Sigmoid colon (tissue), 4 donors: ENCODE measurements around the gene KLHL8.

Source experiments
- CTCF ChIP-seq, 4 experiments: fragments of 450-650 bp in 3 of 4; fragments of 200-600 bp in 1 of 4; IDR thresholded peaks; one replicate each; pipeline ENCODE4 v1.5.1; 2016 to 2019; ENCODE audit warnings: antibody characterized with exemption in 4 of 4, mild to moderate bottlenecking in 3 of 4, moderate library complexity in 2 of 4
- EP300 ChIP-seq, 4 donors: sonication (generic); formaldehyde crosslinking; IDR thresholded peaks; one replicate each; pipeline ENCODE4 v1.6.1; 2017; ENCODE audit warnings: antibody characterized with exemption in 4 of 4
- POLR2A ChIP-seq, 2 donors: fragments of 450-650 bp; IDR thresholded peaks; one replicate each; pipeline ENCODE4 v1.6.1; 2016; ENCODE audit warnings: antibody characterized with exemption in 2 of 2, mild to moderate bottlenecking in 2 of 2, moderate library complexity in 2 of 2
- POLR2AphosphoS5 ChIP-seq, 4 donors: sonication (generic); formaldehyde crosslinking; IDR thresholded peaks; one replicate each; pipeline ENCODE4 v1.6.1; 2017; ENCODE audit warnings: antibody characterized with exemption in 4 of 4

- TF ChIP-seq CTCF (IDR thresholded peaks at IDR 0.05), result no peak
- no peak for TF ChIP-seq POLR2AphosphoS5 (IDR thresholded peaks at IDR 0.05)
- TF ChIP-seq POLR2A (IDR thresholded peaks at IDR 0.05), result no peak
- no peak for TF ChIP-seq EP300 (IDR thresholded peaks at IDR 0.05)
Observed at GRCh38 chr4:87130985-87131703, 89.3 kb downstream of the KLHL8 start.
